ENCODE results near the gene CDX1.

CDX1 gene

DNA sequence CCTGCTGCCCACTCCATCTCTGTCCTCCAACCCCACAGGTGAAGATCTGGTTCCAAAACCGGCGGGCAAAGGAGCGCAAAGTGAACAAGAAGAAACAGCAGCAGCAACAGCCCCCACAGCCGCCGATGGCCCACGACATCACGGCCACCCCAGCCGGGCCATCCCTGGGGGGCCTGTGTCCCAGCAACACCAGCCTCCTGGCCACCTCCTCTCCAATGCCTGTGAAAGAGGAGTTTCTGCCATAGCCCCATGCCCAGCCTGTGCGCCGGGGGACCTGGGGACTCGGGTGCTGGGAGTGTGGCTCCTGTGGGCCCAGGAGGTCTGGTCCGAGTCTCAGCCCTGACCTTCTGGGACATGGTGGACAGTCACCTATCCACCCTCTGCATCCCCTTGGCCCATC lies 16.9 kb downstream of the CDX1 start:
- Histone ChIP-seq H3K27ac (no peak overlapping the region), H3K36me3 (ENCODE audit: insufficient read depth, low read length) (no peaks in the 10 kb centered on the region), H3K9ac (ENCODE audit: insufficient read length) (no peak overlapping the region), H3K9me3 (ENCODE audit: low read depth, low read length) (no peaks in the 10 kb centered on the region), H3K4me3 (no peak overlapping the region)
- DNase-seq (ENCODE audit: low read depth, low spot score) = no peak
- TF ChIP-seq FOXP2 (optimal IDR thresholded peaks at IDR 0.05; ENCODE audit: control extremely low read depth, extremely low read length, insufficient read depth) (no peak), EZH2 (IDR thresholded peaks at IDR 0.05) (no peak), POLR2AphosphoS5 (IDR thresholded peaks at IDR 0.05; ENCODE audit: borderline replicate concordance, low read depth, low read length) (no peak)

GRCh38 chr5:150184006-150184405 lies 17.4 kb downstream of the CDX1 start:
- TF ChIP-seq FOXP2 (optimal IDR thresholded peaks at IDR 0.05; ENCODE audit: control extremely low read depth, extremely low read length, insufficient read depth) (no peak), EZH2 (IDR thresholded peaks at IDR 0.05) (no peak), POLR2AphosphoS5 (IDR thresholded peaks at IDR 0.05; ENCODE audit: borderline replicate concordance, low read depth, low read length) (no peak)
- H3K27ac ChIP-seq = no peak overlapping the region
- H3K9ac ChIP-seq (ENCODE audit: insufficient read length) = no peak overlapping the region
- H3K9me3 ChIP-seq (ENCODE audit: low read depth, low read length) = no peaks in the 10 kb centered on the region
- H3K4me3 ChIP-seq = no peak overlapping the region
- no peaks in the 10 kb centered on the region for H3K36me3 ChIP-seq (ENCODE audit: insufficient read depth, low read length)
- no peak for DNase-seq (ENCODE audit: low read depth, low spot score)

- no peaks in the 10 kb centered on the region for H3K36me3 ChIP-seq (ENCODE audit: insufficient read depth, low read length)
- no peak for DNase-seq (ENCODE audit: low read depth, low spot score)
- H3K9ac ChIP-seq (ENCODE audit: insufficient read length) = no peak overlapping the region
- TF ChIP-seq FOXP2 (optimal IDR thresholded peaks at IDR 0.05; ENCODE audit: control extremely low read depth, extremely low read length, insufficient read depth) (no peak), EZH2 (IDR thresholded peaks at IDR 0.05) (no peak)
- H3K4me3 ChIP-seq = no peak overlapping the region
- no peak overlapping the region for H3K27ac ChIP-seq
- no peaks in the 10 kb centered on the region for H3K9me3 ChIP-seq (ENCODE audit: low read depth, low read length)
These were observed 18.7 kb downstream of the CDX1 start for GRCh38 chr5:150184990-150185912.

- TF ChIP-seq EZH2 (IDR thresholded peaks at IDR 0.05) = no peak
- TF ChIP-seq FOXP2 (optimal IDR thresholded peaks at IDR 0.05; ENCODE audit: control extremely low read depth, extremely low read length, insufficient read depth) = no peak
- TF ChIP-seq POLR2AphosphoS5 (IDR thresholded peaks at IDR 0.05; ENCODE audit: borderline replicate concordance, low read depth, low read length) = no peak
- no peak for DNase-seq (ENCODE audit: low read depth, low spot score)
These were observed 19.6 kb downstream of the CDX1 start for GRCh38 chr5:150186137-150186536.

GRCh38 chr5:150186897-150187296 lies 20.3 kb downstream of the CDX1 start:
- no peak for DNase-seq (ENCODE audit: low read depth, low spot score)
- no peaks in the 10 kb centered on the region for H3K36me3 ChIP-seq (ENCODE audit: insufficient read depth, low read length)
- H3K9me3 ChIP-seq (ENCODE audit: low read depth, low read length) = no peaks in the 10 kb centered on the region
- TF ChIP-seq POLR2AphosphoS5 (IDR thresholded peaks at IDR 0.05; ENCODE audit: borderline replicate concordance, low read depth, low read length) = no peak
- no peak for TF ChIP-seq EZH2 (IDR thresholded peaks at IDR 0.05)
- no peak overlapping the region for H3K4me3 ChIP-seq
- H3K9ac ChIP-seq (ENCODE audit: insufficient read length) = no peak overlapping the region
- H3K27ac ChIP-seq = no peak overlapping the region

More at GRCh38 chr5:150186137-150186536, 19.6 kb downstream of the CDX1 start:
- Histone ChIP-seq H3K36me3 (ENCODE audit: insufficient read depth, low read length) (no peaks in the 10 kb centered on the region), H3K9ac (ENCODE audit: insufficient read length) (no peak overlapping the region), H3K9me3 (ENCODE audit: low read depth, low read length) (no peaks in the 10 kb centered on the region), H3K27ac (no peak overlapping the region), H3K4me3 (no peak overlapping the region)

DNA sequence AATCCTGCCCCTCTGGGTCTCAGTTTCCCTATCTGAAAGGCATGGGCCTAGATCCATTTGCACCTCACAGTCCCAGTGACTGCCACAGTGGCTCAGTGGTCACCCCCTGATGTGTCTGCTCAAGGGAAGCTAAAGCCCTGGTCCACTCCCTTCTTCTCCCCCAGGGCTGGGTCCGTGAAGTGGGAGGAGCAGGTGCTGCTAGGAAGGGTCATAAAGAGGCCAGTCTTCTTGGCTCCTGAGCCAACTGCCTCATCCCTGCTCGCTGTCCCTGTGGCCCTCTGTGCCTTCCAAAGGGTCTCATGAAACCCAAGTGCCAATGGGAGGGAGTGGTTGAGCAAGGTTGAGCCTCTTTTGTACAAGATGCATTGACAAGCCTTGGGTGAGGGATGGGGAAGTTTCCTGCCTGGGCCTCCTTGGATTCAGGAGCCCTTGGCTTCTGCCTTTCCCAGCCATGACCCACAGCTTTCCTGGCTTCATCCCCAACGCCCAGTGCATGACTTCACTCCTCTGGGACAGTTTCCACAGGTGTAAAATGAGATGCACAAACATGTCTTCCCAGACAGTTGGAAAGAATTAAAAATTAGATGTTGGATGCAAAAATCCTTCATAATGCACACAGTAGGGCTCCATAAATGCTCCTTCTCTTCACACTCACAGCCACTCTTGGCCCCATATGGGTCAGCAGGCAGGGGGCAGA lies 21.7 kb downstream of the CDX1 start:
- Histone ChIP-seq H3K36me3 (ENCODE audit: insufficient read depth, low read length) (no peaks in the 10 kb centered on the region), H3K9ac (ENCODE audit: insufficient read length) (no peak overlapping the region), H3K9me3 (ENCODE audit: low read depth, low read length) (no peaks in the 10 kb centered on the region), H3K27ac (no peak overlapping the region), H3K4me3 (no peak overlapping the region)
- no peak for DNase-seq (ENCODE audit: low read depth, low spot score)
- no peak for TF ChIP-seq EZH2 (IDR thresholded peaks at IDR 0.05)
- TF ChIP-seq FOXP2 (optimal IDR thresholded peaks at IDR 0.05; ENCODE audit: control extremely low read depth, extremely low read length, insufficient read depth) = no peak
- TF ChIP-seq POLR2AphosphoS5 (IDR thresholded peaks at IDR 0.05; ENCODE audit: borderline replicate concordance, low read depth, low read length) = no peak

- no peak overlapping the region for H3K27ac ChIP-seq
- no peaks in the 10 kb centered on the region for H3K9me3 ChIP-seq (ENCODE audit: low read depth, low read length)
- no peaks in the 10 kb centered on the region for H3K36me3 ChIP-seq (ENCODE audit: insufficient read depth, low read length)
- H3K9ac ChIP-seq (ENCODE audit: insufficient read length) = no peak overlapping the region
- DNase-seq (ENCODE audit: low read depth, low spot score) = no peak
- no peak overlapping the region for H3K4me3 ChIP-seq
- TF ChIP-seq POLR2AphosphoS5 (IDR thresholded peaks at IDR 0.05; ENCODE audit: borderline replicate concordance, low read depth, low read length) (no peak), FOXP2 (optimal IDR thresholded peaks at IDR 0.05; ENCODE audit: control extremely low read depth, extremely low read length, insufficient read depth) (no peak), EZH2 (IDR thresholded peaks at IDR 0.05) (no peak)
These were observed 22.7 kb downstream of the CDX1 start for GRCh38 chr5:150189326-150189725.

- H3K27ac ChIP-seq = no peak within 1 kb of the TSS
- H3K4me3 ChIP-seq = no peak within 1 kb of the TSS
- no peak for DNase-seq (ENCODE audit: low read depth, low spot score)
- no peaks in the 10 kb centered on the region for H3K36me3 ChIP-seq (ENCODE audit: insufficient read depth, low read length)
- no peak within 1 kb of the TSS for H3K9ac ChIP-seq (ENCODE audit: insufficient read length)
- TF ChIP-seq EZH2 (IDR thresholded peaks at IDR 0.05) (no peak), FOXP2 (optimal IDR thresholded peaks at IDR 0.05; ENCODE audit: control extremely low read depth, extremely low read length, insufficient read depth) (no peak), POLR2AphosphoS5 (IDR thresholded peaks at IDR 0.05; ENCODE audit: borderline replicate concordance, low read depth, low read length) (no peak)
- H3K9me3 ChIP-seq (ENCODE audit: low read depth, low read length) = no peaks in the 10 kb centered on the region
These were observed 23.3 kb downstream of the CDX1 start, which contains the start of gene SLC6A7 for GRCh38 chr5:150189728-150190502. SLC6A7 (plus strand) TSS chr5:150190062; CDS start chr5:150190328, 266 bp downstream.

Measured in SK-N-MC (cell line).